ENCODE measurements around the gene ZNF683. TPM values are rescaled to one million over a fixed set of nuclear protein-coding genes. Genes with fewer than 3 reads are reported as not detected.
"Not testable (repeated sequence)": the region's sequence is repeated elsewhere in the genome, so short reads cannot be mapped to it uniquely, and the experiment has no call there.

Gene ZNF683
- total RNA-seq, 6 experiments from 2014 or later, result 0.19 TPM; not detected in 5

DNA sequence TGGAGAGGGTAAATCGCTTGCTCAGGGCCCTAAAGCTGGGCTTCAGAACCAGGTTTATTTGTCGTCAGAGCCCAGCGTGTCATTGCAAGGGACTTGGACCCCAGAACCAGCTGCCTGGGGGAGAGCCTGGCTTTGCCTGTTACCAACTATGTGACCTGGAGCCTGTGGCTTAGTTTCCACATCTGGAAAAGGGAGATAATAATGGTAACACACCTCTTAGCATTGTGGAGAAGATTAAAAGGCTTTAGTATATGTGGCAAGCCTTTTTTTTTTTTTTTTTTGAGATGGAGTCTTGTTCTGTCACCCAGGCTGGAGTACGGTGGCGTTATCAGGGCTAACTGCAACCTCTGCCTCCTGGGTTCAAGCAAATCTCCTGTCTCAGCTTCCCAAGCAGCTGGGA is 42.3 kb downstream of the ZNF683 start:
- no peaks in the 10 kb centered on the region for H3K9me3 ChIP-seq
- intact Hi-C loops (cut with DNase I), result no loop called here
- ATAC-seq (no peak), DNase-seq (no peak)
- H3K36me3 ChIP-seq, result no peaks in the 10 kb centered on the region
- TF ChIP-seq, protein P1, sequence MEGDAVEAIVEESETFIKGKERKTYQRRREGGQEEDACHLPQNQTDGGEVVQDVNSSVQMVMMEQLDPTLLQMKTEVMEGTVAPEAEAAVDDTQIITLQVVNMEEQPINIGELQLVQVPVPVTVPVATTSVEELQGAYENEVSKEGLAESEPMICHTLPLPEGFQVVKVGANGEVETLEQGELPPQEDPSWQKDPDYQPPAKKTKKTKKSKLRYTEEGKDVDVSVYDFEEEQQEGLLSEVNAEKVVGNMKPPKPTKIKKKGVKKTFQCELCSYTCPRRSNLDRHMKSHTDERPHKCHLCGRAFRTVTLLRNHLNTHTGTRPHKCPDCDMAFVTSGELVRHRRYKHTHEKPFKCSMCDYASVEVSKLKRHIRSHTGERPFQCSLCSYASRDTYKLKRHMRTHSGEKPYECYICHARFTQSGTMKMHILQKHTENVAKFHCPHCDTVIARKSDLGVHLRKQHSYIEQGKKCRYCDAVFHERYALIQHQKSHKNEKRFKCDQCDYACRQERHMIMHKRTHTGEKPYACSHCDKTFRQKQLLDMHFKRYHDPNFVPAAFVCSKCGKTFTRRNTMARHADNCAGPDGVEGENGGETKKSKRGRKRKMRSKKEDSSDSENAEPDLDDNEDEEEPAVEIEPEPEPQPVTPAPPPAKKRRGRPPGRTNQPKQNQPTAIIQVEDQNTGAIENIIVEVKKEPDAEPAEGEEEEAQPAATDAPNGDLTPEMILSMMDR (IDR thresholded peaks at IDR 0.05), result no peak
- no peak for TF ChIP-seq POLR2A (IDR thresholded peaks at IDR 0.05)
- H3K4me3 ChIP-seq, result no peak overlapping the region
- no peak overlapping the region for H3K27ac ChIP-seq
- no peaks in the 10 kb centered on the region for H3K27me3 ChIP-seq
- 79% methylated on average over 5 of the region's 5 CpGs for WGBS (ENCODE audit: insufficient coverage, low coverage, low lambda C conversion rate, missing lambda C conversion rate)
- H3K4me1 ChIP-seq, result no peaks in the 10 kb centered on the region

DNA sequence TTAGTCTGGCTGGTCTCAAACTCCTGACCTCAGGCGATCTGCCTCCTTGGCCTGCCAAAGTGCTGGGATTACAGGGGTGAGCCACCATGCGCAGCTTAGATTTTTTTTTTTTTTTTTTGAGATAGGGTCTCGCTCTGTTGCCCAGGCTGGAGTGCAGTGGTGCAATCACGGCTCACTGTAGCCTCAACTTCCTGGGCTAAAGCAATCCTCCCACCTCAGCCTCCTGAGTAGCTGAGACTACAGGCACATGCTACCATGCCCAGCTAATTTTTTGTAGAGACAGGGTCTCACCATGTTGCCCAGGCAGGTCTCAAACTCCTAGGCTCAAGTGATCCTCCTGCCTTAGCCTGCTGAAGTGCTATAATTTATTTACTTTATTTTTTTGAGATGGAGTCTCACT is 43.2 kb downstream of the ZNF683 start:
- intact Hi-C loops (cut with DNase I); ATAC-seq: not testable (repeated sequence)

DNA sequence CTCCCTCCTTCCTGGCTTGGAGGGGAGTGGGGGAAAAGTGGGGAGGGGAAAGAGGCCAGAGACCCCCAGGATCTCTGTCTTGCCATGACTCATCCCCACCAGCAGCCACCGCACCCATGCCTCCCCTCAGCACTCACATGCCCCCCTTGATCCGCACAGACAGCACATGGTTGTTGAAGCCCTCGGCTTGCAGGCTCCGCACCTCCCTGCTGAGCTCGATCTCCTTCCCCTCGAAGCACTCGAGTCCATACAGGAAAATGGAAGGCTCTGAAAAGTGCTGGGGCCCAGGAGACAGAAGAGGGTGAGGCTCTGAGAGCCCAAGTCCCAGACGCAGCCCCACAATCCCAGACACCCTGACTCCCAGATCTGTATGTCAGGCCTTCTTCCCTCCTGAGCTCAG is 44.0 kb downstream of the ZNF683 start:
- ATAC-seq (no peak), DNase-seq (no peak)
- intact Hi-C loops (cut with DNase I), result no loop called here
- Histone ChIP-seq H3K27me3 (no peaks in the 10 kb centered on the region), H3K4me1 (no peaks in the 10 kb centered on the region), H3K36me3 (no peaks in the 10 kb centered on the region), H3K4me3 (no peak overlapping the region), H3K9me3 (no peaks in the 10 kb centered on the region), H3K27ac (no peak overlapping the region)
- TF ChIP-seq, protein P1 (IDR thresholded peaks at IDR 0.05), result no peak
- TF ChIP-seq POLR2A (IDR thresholded peaks at IDR 0.05), result no peak
- 43% methylated on average over 1 of the region's 8 CpGs for WGBS (ENCODE audit: insufficient coverage, low coverage, low lambda C conversion rate, missing lambda C conversion rate)

More for the DNA sequence above, 43.2 kb downstream of the ZNF683 start:
- not testable (repeated sequence) for H3K36me3 ChIP-seq, H3K27me3 ChIP-seq, H3K9me3 ChIP-seq, H3K4me3 ChIP-seq, DNase-seq, H3K27ac ChIP-seq, H3K4me1 ChIP-seq
- 84% methylated on average over 2 of the region's 4 CpGs for WGBS (ENCODE audit: insufficient coverage, low coverage, low lambda C conversion rate, missing lambda C conversion rate)

DNA sequence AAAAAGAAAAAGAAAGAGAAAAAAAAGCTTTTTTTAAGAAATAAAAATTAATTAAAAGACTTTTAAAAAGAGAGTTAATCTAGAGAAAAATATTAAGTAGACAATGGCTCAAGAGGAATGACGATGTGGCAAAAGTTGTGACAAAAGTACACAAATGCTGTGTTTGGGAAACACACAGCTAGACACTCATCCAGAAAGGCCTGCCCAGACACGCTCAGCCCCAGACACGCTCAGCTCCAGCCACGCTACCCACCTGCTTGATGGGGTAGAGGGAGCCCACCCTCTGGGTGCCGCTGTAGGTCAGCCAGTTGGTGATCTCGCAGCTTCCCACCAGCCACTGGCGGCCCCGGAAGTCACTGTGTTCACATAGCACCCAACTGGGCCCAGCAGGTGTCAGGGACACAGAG is 44.6 kb downstream of the ZNF683 start:
- H3K4me1 ChIP-seq, result no peaks in the 10 kb centered on the region
- no peaks in the 10 kb centered on the region for H3K27me3 ChIP-seq
- no peak for TF ChIP-seq POLR2A (IDR thresholded peaks at IDR 0.05)
- TF ChIP-seq, protein P1 (IDR thresholded peaks at IDR 0.05), result no peak
- intact Hi-C loops (cut with DNase I), result no loop called here
- no peak overlapping the region for H3K27ac ChIP-seq
- no peak for DNase-seq
- WGBS (ENCODE audit: insufficient coverage, low coverage, low lambda C conversion rate, missing lambda C conversion rate), result 84% methylated on average over 3 of the region's 8 CpGs
- no peaks in the 10 kb centered on the region for H3K36me3 ChIP-seq
- no peak overlapping the region for H3K4me3 ChIP-seq
- ATAC-seq, result no peak
- no peaks in the 10 kb centered on the region for H3K9me3 ChIP-seq

DNA sequence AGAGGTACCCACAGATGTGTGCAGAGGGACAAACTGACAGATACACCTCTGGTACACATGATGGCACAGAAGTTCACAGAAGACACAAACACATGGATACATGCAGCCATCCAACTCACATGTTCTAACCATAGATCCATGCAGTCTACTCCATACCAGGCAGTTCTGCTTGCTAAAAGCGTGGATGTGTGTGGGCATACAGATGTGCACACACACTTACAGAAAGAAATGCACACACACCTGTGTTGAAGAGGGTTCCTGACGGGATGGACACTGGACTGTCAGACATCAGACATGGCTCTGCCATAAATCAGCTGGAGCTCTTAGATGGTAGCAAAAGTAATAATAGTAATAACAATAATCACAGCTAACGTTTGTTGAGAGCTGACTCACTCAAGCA is 48.0 kb downstream of the ZNF683 start:
- DNase-seq (no peak), ATAC-seq (no peak)
- no peaks in the 10 kb centered on the region for H3K36me3 ChIP-seq
- H3K9me3 ChIP-seq, result no peaks in the 10 kb centered on the region
- no peaks in the 10 kb centered on the region for H3K27me3 ChIP-seq
- H3K4me1 ChIP-seq, result no peaks in the 10 kb centered on the region
- TF ChIP-seq, protein P1 (IDR thresholded peaks at IDR 0.05), result no peak
- TF ChIP-seq POLR2A (IDR thresholded peaks at IDR 0.05), result no peak
- H3K27ac ChIP-seq, result no peak overlapping the region
- 75% methylated on average over 3 of the region's 3 CpGs for WGBS (ENCODE audit: insufficient coverage, low coverage, low lambda C conversion rate, missing lambda C conversion rate)
- intact Hi-C loops (cut with DNase I), result loop anchor here (5.0 kb wide), 1 partner anchor 42 kb away; the partner anchor contains the start of gene SH3BGRL3 (in 2 of the 2)
- H3K4me3 ChIP-seq, result no peak overlapping the region

Data from right lobe of liver (tissue), 6 donors.